ENCODE measurements around the gene SLC25A14. TPM values are rescaled to one million over a fixed set of nuclear protein-coding genes. Genes with fewer than 3 reads are reported as not detected.

Gene SLC25A14
- total RNA-seq, 1 donor from 2014 or later, result 10.5 TPM

- no peak for DNase-seq (ENCODE audit: low spot score)
- no peaks in the 10 kb centered on the region for H3K9me3 Mint-ChIP-seq
- H3K4me3 Mint-ChIP-seq (ENCODE audit: low read depth), result no peak overlapping the region
- intact Hi-C loops (cut with micrococcal nuclease), result no loop called here
- H3K27ac Mint-ChIP-seq, result no peak overlapping the region
- no peaks in the 10 kb centered on the region for H3K36me3 Mint-ChIP-seq (ENCODE audit: low read depth)
- H3K27me3 Mint-ChIP-seq (ENCODE audit: low read depth), result peaks cover 12% of the 10 kb centered on the region
- H3K4me1 Mint-ChIP-seq (ENCODE audit: low read depth), result no peaks in the 10 kb centered on the region
Measured at GRCh38 chrX:130395341-130395740, 55.6 kb downstream of the SLC25A14 start.

DNA sequence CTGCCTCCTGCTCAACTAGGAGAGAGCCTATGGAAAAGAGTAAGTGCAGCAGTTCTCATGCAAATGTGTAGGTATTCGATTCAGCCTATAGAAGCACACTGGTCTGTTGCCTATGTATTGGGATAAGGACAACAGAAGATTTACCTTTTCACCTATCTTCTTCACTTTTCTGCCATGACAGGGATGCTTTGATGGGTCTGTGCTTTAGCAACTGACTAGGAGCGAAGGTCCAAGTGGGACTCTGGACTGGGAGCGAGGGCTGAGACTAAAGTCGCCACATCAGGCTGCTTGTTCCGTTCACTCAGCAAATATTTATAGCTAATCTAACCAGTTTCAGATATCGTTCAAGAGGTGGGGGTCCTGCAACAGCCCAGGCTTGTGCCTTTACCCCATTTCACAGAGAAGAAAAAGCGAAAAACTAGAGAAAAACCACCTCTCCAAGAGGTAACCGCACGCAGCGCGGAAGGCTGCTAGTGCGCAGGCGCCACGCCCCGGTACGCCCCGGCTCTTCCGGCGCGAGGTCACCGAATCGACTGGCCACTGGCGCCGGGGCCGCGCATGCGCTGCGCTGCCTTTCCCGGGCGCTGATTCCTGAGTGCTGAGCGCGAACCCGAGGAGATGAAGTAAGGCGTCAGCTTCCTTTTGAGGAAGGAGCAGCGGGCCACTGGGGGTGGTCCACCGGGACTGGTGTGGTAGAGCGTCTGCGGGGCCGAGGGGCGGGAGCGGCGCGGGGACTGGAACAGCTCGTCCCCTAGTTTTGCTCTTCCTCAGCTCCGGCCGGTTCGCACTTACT, 61.9 kb downstream of the SLC25A14 start, which contains the start of gene RBMX2:
Gene RBMX2 (plus strand): TSS at position 573 of the 793 bp plus-strand sequence. CDS start 46 bp downstream, at position 619.
- intact Hi-C loops (cut with micrococcal nuclease), result loop anchor here (2.0 to 5.0 kb wide), 2 partner anchors 59 to 501 kb away; partner anchors contain the start of gene ENOX2
- H3K27ac Mint-ChIP-seq, result peak within 1 kb of the TSS; percentile 81
- H3K4me3 Mint-ChIP-seq (ENCODE audit: low read depth), result peak within 1 kb of the TSS; percentile 94
- H3K36me3 Mint-ChIP-seq (ENCODE audit: low read depth), result peaks cover 16% of the 10 kb centered on the region
- peaks cover 7% of the 10 kb centered on the region for H3K4me1 Mint-ChIP-seq (ENCODE audit: low read depth)
- H3K9me3 Mint-ChIP-seq, result no peaks in the 10 kb centered on the region
- peaks cover 10% of the 10 kb centered on the region for H3K27me3 Mint-ChIP-seq (ENCODE audit: low read depth)
- DNase-seq (ENCODE audit: low spot score), result peak; percentile 65

DNA sequence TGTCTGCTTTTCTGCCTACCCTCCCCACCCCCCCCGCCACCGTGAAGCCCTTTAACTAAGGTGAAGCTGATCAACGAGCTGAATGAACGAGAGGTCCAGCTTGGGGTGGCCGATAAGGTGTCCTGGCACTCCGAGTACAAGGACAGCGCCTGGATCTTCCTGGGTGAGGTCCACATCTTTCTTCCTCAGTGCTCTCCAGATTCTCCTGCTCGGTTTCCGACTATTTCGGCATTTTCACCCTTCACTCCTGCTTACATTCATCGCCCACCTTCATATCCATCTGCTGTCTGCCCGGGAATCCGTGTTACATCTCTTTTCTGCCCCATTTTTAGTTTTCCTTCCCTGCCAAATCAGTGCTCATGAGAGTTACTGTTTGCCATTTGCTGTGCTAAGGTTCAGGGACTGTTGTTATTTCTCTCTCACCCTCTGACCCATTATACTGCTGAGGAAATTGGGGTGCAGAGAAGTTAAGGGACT, 62.5 kb downstream of the SLC25A14 start:
- no peaks in the 10 kb centered on the region for H3K9me3 Mint-ChIP-seq
- H3K27me3 Mint-ChIP-seq (ENCODE audit: low read depth), result peaks cover 6% of the 10 kb centered on the region
- H3K36me3 Mint-ChIP-seq (ENCODE audit: low read depth), result peaks cover 19% of the 10 kb centered on the region
- peaks cover 7% of the 10 kb centered on the region for H3K4me1 Mint-ChIP-seq (ENCODE audit: low read depth)
- H3K27ac Mint-ChIP-seq, result peak overlapping the region; percentile 70
- peak overlapping the region; percentile 94 for H3K4me3 Mint-ChIP-seq (ENCODE audit: low read depth)
- no peak for DNase-seq (ENCODE audit: low spot score)
- intact Hi-C loops (cut with micrococcal nuclease), result loop anchor here (5.0 kb wide), 1 partner anchor 60 kb away; no protein-coding TSS in a partner anchor

GRCh38 chrX:130413415-130413814, 73.7 kb downstream of the SLC25A14 start:
- H3K4me3 Mint-ChIP-seq (ENCODE audit: low read depth), result no peak overlapping the region
- H3K27ac Mint-ChIP-seq, result no peak overlapping the region
- H3K9me3 Mint-ChIP-seq, result no peaks in the 10 kb centered on the region
- no peaks in the 10 kb centered on the region for H3K4me1 Mint-ChIP-seq (ENCODE audit: low read depth)
- no peaks in the 10 kb centered on the region for H3K27me3 Mint-ChIP-seq (ENCODE audit: low read depth)
- no peak for DNase-seq (ENCODE audit: low spot score)
- peaks cover 35% of the 10 kb centered on the region for H3K36me3 Mint-ChIP-seq (ENCODE audit: low read depth)
- intact Hi-C loops (cut with micrococcal nuclease), result no loop called here

- H3K36me3 Mint-ChIP-seq (ENCODE audit: low read depth), result peaks cover 29% of the 10 kb centered on the region
- no peak overlapping the region for H3K27ac Mint-ChIP-seq
- no peaks in the 10 kb centered on the region for H3K27me3 Mint-ChIP-seq (ENCODE audit: low read depth)
- no peak overlapping the region for H3K4me3 Mint-ChIP-seq (ENCODE audit: low read depth)
- DNase-seq (ENCODE audit: low spot score), result no peak
- no peaks in the 10 kb centered on the region for H3K4me1 Mint-ChIP-seq (ENCODE audit: low read depth)
- intact Hi-C loops (cut with micrococcal nuclease), result no loop called here
- no peaks in the 10 kb centered on the region for H3K9me3 Mint-ChIP-seq
Measured at GRCh38 chrX:130414800-130415199, 75.1 kb downstream of the SLC25A14 start.

DNA sequence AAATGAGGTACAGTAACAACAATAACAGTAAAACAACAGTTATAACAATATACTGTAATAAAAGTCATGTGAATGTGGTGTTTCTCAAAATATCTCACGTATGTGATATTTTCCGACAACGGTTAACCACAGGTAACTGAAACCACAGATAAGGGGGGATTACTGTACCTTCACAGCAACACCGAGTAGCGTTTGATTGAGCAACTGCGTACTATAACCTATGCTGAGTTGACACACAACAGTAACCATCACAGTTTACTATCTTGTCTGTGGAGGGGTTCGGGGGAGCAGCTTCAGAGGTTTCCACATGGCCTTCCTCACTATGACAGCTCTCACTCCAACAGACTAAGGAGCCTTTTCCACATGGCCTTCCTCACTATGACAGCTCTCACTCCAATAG, 75.5 kb downstream of the SLC25A14 start:
- Mint-ChIP-seq H3K27me3 (ENCODE audit: low read depth) (no peaks in the 10 kb centered on the region), H3K4me3 (ENCODE audit: low read depth) (no peak overlapping the region), H3K36me3 (ENCODE audit: low read depth) (peaks cover 27% of the 10 kb centered on the region), H3K9me3 (no peaks in the 10 kb centered on the region), H3K4me1 (ENCODE audit: low read depth) (no peaks in the 10 kb centered on the region), H3K27ac (no peak overlapping the region)
- intact Hi-C loops (cut with micrococcal nuclease), result no loop called here
- DNase-seq (ENCODE audit: low spot score), result no peak

DNA sequence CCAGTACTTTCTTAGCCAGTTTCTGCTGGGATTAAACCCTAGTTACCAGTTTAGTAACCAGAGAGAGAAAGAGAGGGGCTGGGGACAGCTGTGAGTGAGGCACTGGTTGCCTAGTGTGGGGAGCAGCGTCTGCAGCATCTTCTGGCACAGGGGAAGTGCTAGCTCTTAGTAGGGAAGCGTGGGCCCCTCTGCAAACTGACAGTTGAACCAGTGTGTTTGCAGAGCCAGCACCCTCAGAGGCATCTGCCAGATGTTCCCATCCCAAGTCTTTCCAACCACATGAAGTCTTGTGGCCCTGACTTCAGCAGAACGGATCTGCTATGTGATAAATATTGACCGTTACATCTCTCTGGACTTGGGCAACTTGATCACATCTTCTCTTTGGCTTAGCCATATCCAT, 77.1 kb downstream of the SLC25A14 start:
- Mint-ChIP-seq H3K9me3 (no peaks in the 10 kb centered on the region), H3K27ac (no peak overlapping the region), H3K4me3 (ENCODE audit: low read depth) (no peak overlapping the region), H3K4me1 (ENCODE audit: low read depth) (no peaks in the 10 kb centered on the region), H3K27me3 (ENCODE audit: low read depth) (no peaks in the 10 kb centered on the region), H3K36me3 (ENCODE audit: low read depth) (peaks cover 19% of the 10 kb centered on the region)
- intact Hi-C loops (cut with micrococcal nuclease), result no loop called here
- no peak for DNase-seq (ENCODE audit: low spot score)

DNA sequence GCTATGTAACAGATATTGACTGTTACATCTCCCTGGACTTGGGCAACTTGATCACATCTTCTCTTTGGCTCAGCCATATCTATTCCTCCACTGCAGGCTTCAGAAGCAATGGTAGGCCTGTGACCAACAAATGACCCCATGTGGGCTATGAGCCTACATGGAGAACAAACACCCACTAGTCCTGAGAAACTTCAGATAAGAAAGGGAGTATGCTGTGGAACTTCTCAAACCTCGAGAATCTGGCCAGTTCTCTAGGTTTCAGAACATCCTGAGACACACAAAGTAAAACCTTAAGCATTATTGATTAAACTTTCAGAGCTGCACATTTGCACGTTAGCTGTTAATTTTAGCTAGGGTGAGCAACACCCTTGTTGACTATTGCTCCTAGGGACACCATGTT, 78.3 kb downstream of the SLC25A14 start:
- no peak for DNase-seq (ENCODE audit: low spot score)
- no peaks in the 10 kb centered on the region for H3K27me3 Mint-ChIP-seq (ENCODE audit: low read depth)
- peaks cover 12% of the 10 kb centered on the region for H3K36me3 Mint-ChIP-seq (ENCODE audit: low read depth)
- no peak overlapping the region for H3K4me3 Mint-ChIP-seq (ENCODE audit: low read depth)
- intact Hi-C loops (cut with micrococcal nuclease), result no loop called here
- H3K4me1 Mint-ChIP-seq (ENCODE audit: low read depth), result no peaks in the 10 kb centered on the region
- no peaks in the 10 kb centered on the region for H3K9me3 Mint-ChIP-seq
- no peak overlapping the region for H3K27ac Mint-ChIP-seq

DNA sequence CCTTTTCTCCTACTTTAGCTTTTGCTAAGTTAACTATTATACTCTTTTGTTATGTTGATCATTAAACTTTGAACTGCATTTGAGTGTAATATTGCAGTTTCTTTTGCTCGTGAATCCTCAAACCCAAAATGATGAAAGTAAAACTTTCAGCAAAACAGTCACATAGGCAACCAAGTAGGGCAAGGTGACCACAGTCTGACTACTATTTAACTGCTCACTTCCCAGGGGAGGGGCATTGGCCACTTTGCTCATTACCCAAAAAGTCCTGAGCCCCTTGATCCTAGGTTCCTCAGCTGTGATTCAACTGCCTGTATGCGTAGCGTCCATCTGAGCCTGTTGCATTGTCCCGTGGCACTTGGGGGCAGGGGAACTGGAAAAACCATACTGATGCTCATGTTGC, 79.0 kb downstream of the SLC25A14 start:
- Mint-ChIP-seq H3K9me3 (no peaks in the 10 kb centered on the region), H3K36me3 (ENCODE audit: low read depth) (peaks cover 12% of the 10 kb centered on the region), H3K27me3 (ENCODE audit: low read depth) (peaks cover 3% of the 10 kb centered on the region), H3K4me1 (ENCODE audit: low read depth) (no peaks in the 10 kb centered on the region), H3K4me3 (ENCODE audit: low read depth) (no peak overlapping the region), H3K27ac (no peak overlapping the region)
- no peak for DNase-seq (ENCODE audit: low spot score)
- intact Hi-C loops (cut with micrococcal nuclease), result no loop called here

- intact Hi-C loops (cut with micrococcal nuclease), result no loop called here
Measured at GRCh38 chrX:130419263-130419662, 79.5 kb downstream of the SLC25A14 start.

More at GRCh38 chrX:130419263-130419662, 79.5 kb downstream of the SLC25A14 start:
- H3K36me3 Mint-ChIP-seq (ENCODE audit: low read depth), result peaks cover 7% of the 10 kb centered on the region
- no peaks in the 10 kb centered on the region for H3K4me1 Mint-ChIP-seq (ENCODE audit: low read depth)
- no peak overlapping the region for H3K27ac Mint-ChIP-seq
- H3K27me3 Mint-ChIP-seq (ENCODE audit: low read depth), result peaks cover 3% of the 10 kb centered on the region
- no peak for DNase-seq (ENCODE audit: low spot score)
- no peak overlapping the region for H3K4me3 Mint-ChIP-seq (ENCODE audit: low read depth)
- H3K9me3 Mint-ChIP-seq, result no peaks in the 10 kb centered on the region

Other genes starting within 250 kb of the SLC25A14 start
- 31.8 and 33.6 TPM in 2 replicates for gene ELF4, start 229.4 kb upstream of the SLC25A14 start, total RNA-seq
- 48.7 and 51.1 TPM in 2 replicates for gene AIFM1, start 174.1 kb upstream of the SLC25A14 start, total RNA-seq
- 28.4 and 29.7 TPM in 2 replicates for gene RAB33A, start 168.0 kb upstream of the SLC25A14 start, total RNA-seq
- gene ZNF280C, start 71.0 kb upstream of the SLC25A14 start, total RNA-seq, result 8.9 and 9.2 TPM in 2 replicates
- not detected in 2 replicates for gene GPR119, start 45.8 kb downstream of the SLC25A14 start, total RNA-seq
- 23.8 and 24.4 TPM in 2 replicates for gene RBMX2, start 62.1 kb downstream of the SLC25A14 start, total RNA-seq

Data from activated T-helper 2 cell treated with anti-CD3 and anti-CD28 coated beads, Interferon-gamma antibody, Interleukin-2, Interleukin-4, amounts not matched to agents 10 μg/mL and 5 μg/mL and 100 μg/mL, durations not matched to agents 14 hours and 24 hours and 36 hours (primary cell).